Measurements from ENCODE around the gene PREX1.

DNA sequence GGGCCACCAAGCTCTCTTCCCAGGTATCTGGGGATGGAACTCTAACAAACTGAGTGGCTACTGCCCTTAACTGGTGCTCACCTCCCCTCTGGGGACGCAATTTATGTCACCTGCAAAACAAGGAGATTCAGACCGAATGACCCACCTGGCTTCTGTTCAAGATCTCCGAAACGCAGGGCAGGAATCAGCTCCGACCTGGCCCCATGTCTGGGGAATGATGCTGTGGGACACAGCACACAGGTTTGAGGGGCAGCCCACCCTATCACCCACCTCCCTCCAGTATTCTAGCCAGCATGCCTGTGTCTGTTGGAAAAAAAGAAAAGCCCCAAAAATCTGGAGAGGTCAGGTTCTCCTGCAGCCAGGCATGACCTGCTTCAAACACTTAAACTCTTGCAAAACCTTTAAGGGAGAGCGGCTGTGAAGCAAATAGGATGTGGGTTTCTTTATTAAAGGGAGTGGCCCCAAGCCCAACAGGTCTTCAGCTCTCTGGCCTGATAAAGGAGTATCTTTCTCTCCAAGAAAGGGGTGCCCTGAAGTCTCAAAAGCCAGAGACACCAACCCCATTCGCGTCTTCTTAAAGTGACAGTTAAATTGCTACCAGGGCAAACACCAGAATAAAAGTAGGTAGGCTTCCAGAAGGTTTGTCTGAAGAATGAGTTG is 6.4 kb downstream of the PREX1 start:
- no peak for TF ChIP-seq POLR2AphosphoS5 (IDR thresholded peaks at IDR 0.05; ENCODE audit: insufficient read depth in 1 of 2, low read depth in 1 of 2)
- TF ChIP-seq, protein P1, sequence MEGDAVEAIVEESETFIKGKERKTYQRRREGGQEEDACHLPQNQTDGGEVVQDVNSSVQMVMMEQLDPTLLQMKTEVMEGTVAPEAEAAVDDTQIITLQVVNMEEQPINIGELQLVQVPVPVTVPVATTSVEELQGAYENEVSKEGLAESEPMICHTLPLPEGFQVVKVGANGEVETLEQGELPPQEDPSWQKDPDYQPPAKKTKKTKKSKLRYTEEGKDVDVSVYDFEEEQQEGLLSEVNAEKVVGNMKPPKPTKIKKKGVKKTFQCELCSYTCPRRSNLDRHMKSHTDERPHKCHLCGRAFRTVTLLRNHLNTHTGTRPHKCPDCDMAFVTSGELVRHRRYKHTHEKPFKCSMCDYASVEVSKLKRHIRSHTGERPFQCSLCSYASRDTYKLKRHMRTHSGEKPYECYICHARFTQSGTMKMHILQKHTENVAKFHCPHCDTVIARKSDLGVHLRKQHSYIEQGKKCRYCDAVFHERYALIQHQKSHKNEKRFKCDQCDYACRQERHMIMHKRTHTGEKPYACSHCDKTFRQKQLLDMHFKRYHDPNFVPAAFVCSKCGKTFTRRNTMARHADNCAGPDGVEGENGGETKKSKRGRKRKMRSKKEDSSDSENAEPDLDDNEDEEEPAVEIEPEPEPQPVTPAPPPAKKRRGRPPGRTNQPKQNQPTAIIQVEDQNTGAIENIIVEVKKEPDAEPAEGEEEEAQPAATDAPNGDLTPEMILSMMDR (IDR thresholded peaks at IDR 0.05): no peak

Measured in vagina (tissue), 2 donors.